ENCODE data around the gene HHATL.
"Not testable (repeated sequence)": the region's sequence is repeated elsewhere in the genome, so short reads cannot be mapped to it uniquely, and the experiment has no call there.

HHATL gene

GRCh38 chr3:42733501-42734262 lies 31.1 kb upstream of the HHATL start:
- no peak for ATAC-seq

- ATAC-seq, result no peak
Measured at GRCh38 chr3:42732829-42733459, 30.3 kb upstream of the HHATL start.

GRCh38 chr3:42732196-42732828 lies 29.7 kb upstream of the HHATL start:
- no peak for ATAC-seq

- no peak for ATAC-seq
Measured at GRCh38 chr3:42731476-42732195, 29.0 kb upstream of the HHATL start.

- no peak for ATAC-seq
Measured at GRCh38 chr3:42730706-42731420, 28.3 kb upstream of the HHATL start.

GRCh38 chr3:42730294-42730693 lies 27.7 kb upstream of the HHATL start:
- ATAC-seq, result no peak

- ATAC-seq, result no peak
Measured at GRCh38 chr3:42729404-42730145, 27.0 kb upstream of the HHATL start.

GRCh38 chr3:42728668-42729364 lies 26.2 kb upstream of the HHATL start:
- no peak for ATAC-seq

- ATAC-seq, result no peak
Measured at GRCh38 chr3:42728056-42728455, 25.5 kb upstream of the HHATL start.

- no peak for ATAC-seq
Measured at GRCh38 chr3:42725454-42725853, 22.9 kb upstream of the HHATL start.

GRCh38 chr3:42723219-42723618 lies 20.6 kb upstream of the HHATL start:
- ATAC-seq, result no peak

- ATAC-seq, result not testable (repeated sequence)
Measured at GRCh38 chr3:42722442-42722841, 19.8 kb upstream of the HHATL start.

- no peak for ATAC-seq
Measured at GRCh38 chr3:42721690-42722089, 19.1 kb upstream of the HHATL start.

GRCh38 chr3:42720126-42720525 lies 17.5 kb upstream of the HHATL start:
- ATAC-seq, result no peak

- no peak for ATAC-seq
Measured at GRCh38 chr3:42719002-42719401, 16.4 kb upstream of the HHATL start.

GRCh38 chr3:42718338-42718737 lies 15.7 kb upstream of the HHATL start:
- ATAC-seq, result no peak

- ATAC-seq, result no peak
Measured at GRCh38 chr3:42717306-42717705, 14.7 kb upstream of the HHATL start.

- ATAC-seq, result no peak
Measured at GRCh38 chr3:42714171-42714852, 11.7 kb upstream of the HHATL start.

- no peak for ATAC-seq
Measured at GRCh38 chr3:42713747-42714146, 11.1 kb upstream of the HHATL start.

GRCh38 chr3:42712688-42713372 lies 10.2 kb upstream of the HHATL start:
- no peak for ATAC-seq
